ENCODE results near the gene GRIK2.

GRIK2 gene

GRCh38 chr6:101458826-101459225, 65.3 kb downstream of the GRIK2 start:
- no peaks in the 10 kb centered on the region for H3K27me3 ChIP-seq (ENCODE audit: insufficient read depth, low read length)
- no peaks in the 10 kb centered on the region for H3K36me3 ChIP-seq (ENCODE audit: control insufficient read depth in 1 of 2, insufficient read depth in 2 of 2, low read length in 2 of 2)
- no CpG with 5 or more reads among the region's 2 CpGs for WGBS (ENCODE audit: extremely low coverage, insufficient coverage, insufficient read length)
- H4K12ac ChIP-seq (ENCODE audit: low read depth, low read length), result no peak overlapping the region
- no peaks in the 10 kb centered on the region for H3K4me1 ChIP-seq (ENCODE audit: control insufficient read depth in 1 of 2, insufficient read depth in 2 of 2, low read length in 2 of 2)
- H4K91ac ChIP-seq (ENCODE audit: low read depth, low read length), result no peak overlapping the region
- H3K4me3 ChIP-seq (ENCODE audit: low read depth, low read length), result no peak overlapping the region
- no peak for DNase-seq
- no peak overlapping the region for H3K9ac ChIP-seq (ENCODE audit: low read length)
- H3K18ac ChIP-seq (ENCODE audit: low read length), result no peak overlapping the region
- H2AK5ac ChIP-seq (ENCODE audit: low read length), result no peak overlapping the region
- no peaks in the 10 kb centered on the region for H3K79me2 ChIP-seq (ENCODE audit: control insufficient read depth, insufficient read depth, low read length, poor library complexity)
- no peak overlapping the region for H2AFZ ChIP-seq (ENCODE audit: insufficient read depth, low read length, poor library complexity)
- no peak overlapping the region for H2BK12ac ChIP-seq (ENCODE audit: low read length)
- no peak overlapping the region for H3K23ac ChIP-seq (ENCODE audit: low read length)
- H3K27ac ChIP-seq (ENCODE audit: low read depth, low read length), result no peak overlapping the region
- no peak overlapping the region for H3K4ac ChIP-seq (ENCODE audit: low read depth, low read length)
- H3K14ac ChIP-seq (ENCODE audit: low read length), result no peak overlapping the region
- no peaks in the 10 kb centered on the region for H3K9me3 ChIP-seq (ENCODE audit: insufficient read depth, low read depth, low read length)
- no peak overlapping the region for H4K8ac ChIP-seq (ENCODE audit: low read depth, low read length)
- H2BK5ac ChIP-seq (ENCODE audit: low read depth, low read length, poor library complexity), result no peak overlapping the region
- no peaks in the 10 kb centered on the region for H3K79me1 ChIP-seq (ENCODE audit: low read length)
- no peak overlapping the region for H3K4me2 ChIP-seq (ENCODE audit: low read length)
- H2BK120ac ChIP-seq (ENCODE audit: insufficient read depth, low read length, poor library complexity), result no peak overlapping the region

GRCh38 chr6:101462576-101462975, 69.1 kb downstream of the GRIK2 start:
- H3K14ac ChIP-seq (ENCODE audit: low read length), result no peak overlapping the region
- no peak overlapping the region for H3K27ac ChIP-seq (ENCODE audit: low read depth, low read length)
- no peak overlapping the region for H3K23ac ChIP-seq (ENCODE audit: low read length)
- no peak overlapping the region for H2AK5ac ChIP-seq (ENCODE audit: low read length)
- H3K79me2 ChIP-seq (ENCODE audit: control insufficient read depth, insufficient read depth, low read length, poor library complexity), result no peaks in the 10 kb centered on the region
- H3K27me3 ChIP-seq (ENCODE audit: insufficient read depth, low read length), result no peaks in the 10 kb centered on the region
- H3K4me1 ChIP-seq (ENCODE audit: control insufficient read depth in 1 of 2, insufficient read depth in 2 of 2, low read length in 2 of 2), result no peaks in the 10 kb centered on the region
- peak; percentile 62 to 77 for DNase-seq
- no peak overlapping the region for H4K91ac ChIP-seq (ENCODE audit: low read depth, low read length)
- no peak overlapping the region for H4K12ac ChIP-seq (ENCODE audit: low read depth, low read length)
- no peaks in the 10 kb centered on the region for H3K9me3 ChIP-seq (ENCODE audit: insufficient read depth, low read depth, low read length)
- H3K4me2 ChIP-seq (ENCODE audit: low read length), result no peak overlapping the region
- no peaks in the 10 kb centered on the region for H3K79me1 ChIP-seq (ENCODE audit: low read length)
- no peak overlapping the region for H3K18ac ChIP-seq (ENCODE audit: low read length)
- H3K36me3 ChIP-seq (ENCODE audit: control insufficient read depth in 1 of 2, insufficient read depth in 2 of 2, low read length in 2 of 2), result no peaks in the 10 kb centered on the region
- H3K9ac ChIP-seq (ENCODE audit: low read length), result no peak overlapping the region
- no peak overlapping the region for H3K4me3 ChIP-seq (ENCODE audit: low read depth, low read length)
- H4K8ac ChIP-seq (ENCODE audit: low read depth, low read length), result no peak overlapping the region
- WGBS (ENCODE audit: extremely low coverage, insufficient coverage, insufficient read length), result no CpG with 5 or more reads among the region's 2 CpGs
- no peak overlapping the region for H2BK5ac ChIP-seq (ENCODE audit: low read depth, low read length, poor library complexity)
- H2AFZ ChIP-seq (ENCODE audit: insufficient read depth, low read length, poor library complexity), result no peak overlapping the region
- no peak overlapping the region for H3K4ac ChIP-seq (ENCODE audit: low read depth, low read length)
- H2BK12ac ChIP-seq (ENCODE audit: low read length), result no peak overlapping the region
- no peak overlapping the region for H2BK120ac ChIP-seq (ENCODE audit: insufficient read depth, low read length, poor library complexity)

GRCh38 chr6:101465863-101466262, 72.4 kb downstream of the GRIK2 start:
- no peak overlapping the region for H2AFZ ChIP-seq (ENCODE audit: insufficient read depth, low read length, poor library complexity)
- no peak overlapping the region for H4K8ac ChIP-seq (ENCODE audit: low read depth, low read length)
- H4K12ac ChIP-seq (ENCODE audit: low read depth, low read length), result no peak overlapping the region
- H3K9ac ChIP-seq (ENCODE audit: low read length), result no peak overlapping the region
- no peaks in the 10 kb centered on the region for H3K4me1 ChIP-seq (ENCODE audit: control insufficient read depth in 1 of 2, insufficient read depth in 2 of 2, low read length in 2 of 2)
- H2BK5ac ChIP-seq (ENCODE audit: low read depth, low read length, poor library complexity), result no peak overlapping the region
- H3K18ac ChIP-seq (ENCODE audit: low read length), result no peak overlapping the region
- no peak overlapping the region for H4K91ac ChIP-seq (ENCODE audit: low read depth, low read length)
- H3K79me2 ChIP-seq (ENCODE audit: control insufficient read depth, insufficient read depth, low read length, poor library complexity), result no peaks in the 10 kb centered on the region
- no peak overlapping the region for H3K14ac ChIP-seq (ENCODE audit: low read length)
- no peak for DNase-seq
- H3K27me3 ChIP-seq (ENCODE audit: insufficient read depth, low read length), result no peaks in the 10 kb centered on the region
- H3K4me2 ChIP-seq (ENCODE audit: low read length), result no peak overlapping the region
- no CpG with 5 or more reads among the region's 1 CpG for WGBS (ENCODE audit: extremely low coverage, insufficient coverage, insufficient read length)
- no peak overlapping the region for H2BK120ac ChIP-seq (ENCODE audit: insufficient read depth, low read length, poor library complexity)
- H3K4ac ChIP-seq (ENCODE audit: low read depth, low read length), result no peak overlapping the region
- no peak overlapping the region for H2BK12ac ChIP-seq (ENCODE audit: low read length)
- H3K4me3 ChIP-seq (ENCODE audit: low read depth, low read length), result no peak overlapping the region
- H2AK5ac ChIP-seq (ENCODE audit: low read length), result no peak overlapping the region
- no peak overlapping the region for H3K23ac ChIP-seq (ENCODE audit: low read length)
- no peaks in the 10 kb centered on the region for H3K79me1 ChIP-seq (ENCODE audit: low read length)
- H3K36me3 ChIP-seq (ENCODE audit: control insufficient read depth in 1 of 2, insufficient read depth in 2 of 2, low read length in 2 of 2), result no peaks in the 10 kb centered on the region
- H3K9me3 ChIP-seq (ENCODE audit: insufficient read depth, low read depth, low read length), result no peaks in the 10 kb centered on the region
- H3K27ac ChIP-seq (ENCODE audit: low read depth, low read length), result no peak overlapping the region

GRCh38 chr6:101477436-101477835, 83.9 kb downstream of the GRIK2 start:
- H2BK5ac ChIP-seq (ENCODE audit: low read depth, low read length, poor library complexity), result no peak overlapping the region
- WGBS (ENCODE audit: extremely low coverage, insufficient coverage, insufficient read length), result no CpG with 5 or more reads among the region's 2 CpGs
- H2BK12ac ChIP-seq (ENCODE audit: low read length), result no peak overlapping the region
- H3K14ac ChIP-seq (ENCODE audit: low read length), result no peak overlapping the region
- no peak overlapping the region for H3K4me2 ChIP-seq (ENCODE audit: low read length)
- H3K4me1 ChIP-seq (ENCODE audit: control insufficient read depth in 1 of 2, insufficient read depth in 2 of 2, low read length in 2 of 2), result no peaks in the 10 kb centered on the region
- no peak overlapping the region for H2AK5ac ChIP-seq (ENCODE audit: low read length)
- no peak overlapping the region for H3K4ac ChIP-seq (ENCODE audit: low read depth, low read length)
- DNase-seq, result no peak
- H4K91ac ChIP-seq (ENCODE audit: low read depth, low read length), result no peak overlapping the region
- no peak overlapping the region for H4K8ac ChIP-seq (ENCODE audit: low read depth, low read length)
- no peak overlapping the region for H3K4me3 ChIP-seq (ENCODE audit: low read depth, low read length)
- no peak overlapping the region for H3K27ac ChIP-seq (ENCODE audit: low read depth, low read length)
- H2AFZ ChIP-seq (ENCODE audit: insufficient read depth, low read length, poor library complexity), result no peak overlapping the region
- H3K9me3 ChIP-seq (ENCODE audit: insufficient read depth, low read depth, low read length), result no peaks in the 10 kb centered on the region
- no peaks in the 10 kb centered on the region for H3K79me1 ChIP-seq (ENCODE audit: low read length)
- H4K12ac ChIP-seq (ENCODE audit: low read depth, low read length), result no peak overlapping the region
- no peaks in the 10 kb centered on the region for H3K36me3 ChIP-seq (ENCODE audit: control insufficient read depth in 1 of 2, insufficient read depth in 2 of 2, low read length in 2 of 2)
- H3K23ac ChIP-seq (ENCODE audit: low read length), result no peak overlapping the region
- H3K9ac ChIP-seq (ENCODE audit: low read length), result no peak overlapping the region
- no peak overlapping the region for H2BK120ac ChIP-seq (ENCODE audit: insufficient read depth, low read length, poor library complexity)
- no peaks in the 10 kb centered on the region for H3K27me3 ChIP-seq (ENCODE audit: insufficient read depth, low read length)
- no peak overlapping the region for H3K18ac ChIP-seq (ENCODE audit: low read length)
- no peaks in the 10 kb centered on the region for H3K79me2 ChIP-seq (ENCODE audit: control insufficient read depth, insufficient read depth, low read length, poor library complexity)

Measured in trophoblast cell (in vitro differentiated cells and primary cell).